ENCODE results near the gene SART3. TPM values are rescaled to one million over a fixed set of nuclear protein-coding genes. Genes with fewer than 3 reads are reported as not detected.

The SART3 gene
- total RNA-seq, 1 donor from 2014 or later: 89.1 TPM

GRCh38 chr12:108479364-108480070, 81.5 kb downstream of the SART3 start:
- intact Hi-C loops (cut with micrococcal nuclease): no loop called here
- no peaks in the 10 kb centered on the region for H3K4me1 Mint-ChIP-seq
- H3K27me3 Mint-ChIP-seq: peaks cover 2% of the 10 kb centered on the region
- no peak overlapping the region for H3K4me3 Mint-ChIP-seq
- no peaks in the 10 kb centered on the region for H3K36me3 Mint-ChIP-seq (ENCODE audit: low read depth)
- H3K9me3 Mint-ChIP-seq: no peaks in the 10 kb centered on the region
- no peak overlapping the region for H3K27ac Mint-ChIP-seq
- DNase-seq: no peak

GRCh38 chr12:108478611-108479206, 82.3 kb downstream of the SART3 start:
- no peak overlapping the region for H3K4me3 Mint-ChIP-seq
- H3K27me3 Mint-ChIP-seq: peaks cover 2% of the 10 kb centered on the region
- no peaks in the 10 kb centered on the region for H3K4me1 Mint-ChIP-seq
- H3K27ac Mint-ChIP-seq: no peak overlapping the region
- no peaks in the 10 kb centered on the region for H3K36me3 Mint-ChIP-seq (ENCODE audit: low read depth)
- no peaks in the 10 kb centered on the region for H3K9me3 Mint-ChIP-seq
- DNase-seq: no peak
- intact Hi-C loops (cut with micrococcal nuclease): no loop called here

GRCh38 chr12:108477881-108478259, 83.1 kb downstream of the SART3 start:
- no peak overlapping the region for H3K27ac Mint-ChIP-seq
- intact Hi-C loops (cut with micrococcal nuclease): no loop called here

GRCh38 chr12:108477055-108477880, 83.7 kb downstream of the SART3 start:
- H3K27me3 Mint-ChIP-seq: peaks cover 2% of the 10 kb centered on the region
- H3K4me3 Mint-ChIP-seq: no peak overlapping the region
- no peaks in the 10 kb centered on the region for H3K9me3 Mint-ChIP-seq
- no peak for DNase-seq
- H3K36me3 Mint-ChIP-seq (ENCODE audit: low read depth): no peaks in the 10 kb centered on the region
- no peaks in the 10 kb centered on the region for H3K4me1 Mint-ChIP-seq
- intact Hi-C loops (cut with micrococcal nuclease): no loop called here
- no peak overlapping the region for H3K27ac Mint-ChIP-seq

More at GRCh38 chr12:108477881-108478259, 83.1 kb downstream of the SART3 start:
- Mint-ChIP-seq H3K4me1 (no peaks in the 10 kb centered on the region), H3K36me3 (ENCODE audit: low read depth) (no peaks in the 10 kb centered on the region), H3K27me3 (peaks cover 2% of the 10 kb centered on the region), H3K9me3 (no peaks in the 10 kb centered on the region), H3K4me3 (no peak overlapping the region)
- DNase-seq: no peak

GRCh38 chr12:108475396-108475795, 85.6 kb downstream of the SART3 start:
- no peaks in the 10 kb centered on the region for H3K9me3 Mint-ChIP-seq
- intact Hi-C loops (cut with micrococcal nuclease): no loop called here
- H3K36me3 Mint-ChIP-seq (ENCODE audit: low read depth): no peaks in the 10 kb centered on the region
- DNase-seq: no peak
- no peak overlapping the region for H3K27ac Mint-ChIP-seq
- no peak overlapping the region for H3K4me3 Mint-ChIP-seq
- H3K4me1 Mint-ChIP-seq: no peaks in the 10 kb centered on the region
- H3K27me3 Mint-ChIP-seq: peaks cover 2% of the 10 kb centered on the region

- H3K27me3 Mint-ChIP-seq: peaks cover 2% of the 10 kb centered on the region
- no peaks in the 10 kb centered on the region for H3K4me1 Mint-ChIP-seq
- H3K36me3 Mint-ChIP-seq (ENCODE audit: low read depth): no peaks in the 10 kb centered on the region
- no peak overlapping the region for H3K4me3 Mint-ChIP-seq
- no peak overlapping the region for H3K27ac Mint-ChIP-seq
- H3K9me3 Mint-ChIP-seq: peaks cover under 1% of the 10 kb centered on the region
- DNase-seq: no peak
- intact Hi-C loops (cut with micrococcal nuclease): no loop called here
These were observed 87.4 kb downstream of the SART3 start for GRCh38 chr12:108473400-108474055.

Other genes with a start within 250 kb of the SART3 start
- not detected in 2 replicates for gene CMKLR1, start 221.9 kb downstream of the SART3 start, total RNA-seq
- 5.9 and 6.6 TPM in 2 replicates for gene FICD, start 45.9 kb downstream of the SART3 start, total RNA-seq
- gene ISCU, start 1.4 kb upstream of the SART3 start, total RNA-seq: 61.5 and 66.1 TPM in 2 replicates
- 0.47 TPM in 1 of 2 replicates, not detected in the other for gene TMEM119, start 36.9 kb upstream of the SART3 start, total RNA-seq
- gene SELPLG, start 72.7 kb upstream of the SART3 start, total RNA-seq: 47.4 and 49.4 TPM in 2 replicates
- 64.6 and 70.1 TPM in 2 replicates for gene CORO1C, start 170.3 kb upstream of the SART3 start, total RNA-seq

All from activated CD4-positive, alpha-beta T cell treated with anti-CD3 and anti-CD28 coated beads, Interleukin-2, amount 10 ng/mL, durations not matched to agents 24 days and 14 days (primary cell).